ENCODE results near the gene KAT8. TPM values are rescaled to one million over a fixed set of nuclear protein-coding genes. Genes with fewer than 3 reads are reported as not detected.
A peak's percentile ranks its signal among the peaks of the same experiment; 100 is the strongest.

KAT8 gene
- total RNA-seq, 1 experiment from 2014 or later: 44.9 TPM

- Histone ChIP-seq H3K9ac (ENCODE audit: low read length) (peak overlapping the region; percentile 78), H2AFZ (ENCODE audit: low read depth, low read length, poor library complexity, severe bottlenecking) (no peak overlapping the region), H3K4me1 (ENCODE audit: control insufficient read depth in 1 of 2, insufficient read depth in 2 of 2, low read length in 2 of 2) (peaks cover 48 to 69% of the 10 kb centered on the region in 2 experiments), H3K36me3 (ENCODE audit: control insufficient read depth in 1 of 2, insufficient read depth in 2 of 2, low read length in 2 of 2) (peaks cover 8 to 14% of the 10 kb centered on the region in 2 experiments; a peak in 3 of 4 replicates), H3K27ac (ENCODE audit: low read depth, low read length) (peak overlapping the region; percentile 44), H3K79me2 (ENCODE audit: insufficient read depth, low read length) (peaks cover 7% of the 10 kb centered on the region; the same call in 1 of the 2 replicates), H3K4me3 (replicated peaks in 1 of 2; ENCODE audit: low read depth in 1 of 2, low read length in 2 of 2) (peak overlapping the region; percentile 70 to 74), H3K9me3 (ENCODE audit: control insufficient read depth in 1 of 2, insufficient read depth in 1 of 2, low read depth in 1 of 2, low read length in 2 of 2) (no peaks in the 10 kb centered on the region), H3K27me3 (ENCODE audit: insufficient read depth, low read length) (no peaks in the 10 kb centered on the region), H3K4me2 (ENCODE audit: low read length) (peak overlapping the region; percentile 99), H3K9me2 (ENCODE audit: insufficient read depth) (no peaks in the 10 kb centered on the region), H4K20me1 (ENCODE audit: insufficient read depth) (no peaks in the 10 kb centered on the region)
- ATAC-seq: peak; percentile 45
- ChIA-PET CTCF (interaction anchor here (1.0 to 1.2 kb wide), 4 partner anchors 17 to 326 kb away, joined by 3 to 6 read pairs (median 4); partner anchors contain the start of genes HSD3B7 and KAT8), RAD21 (ENCODE audit: low non-redundant PET in 1 of 2, low total read pairs in 2 of 2, uncharacterized antibody in 2 of 2, unreplicated experiment in 2 of 2) (interaction anchor here in 1 of 2 experiments (2.0 kb wide), 1 partner anchor 17 kb away, joined by 4 read pairs; the partner anchor contains the start of gene KAT8), POLR2A (interaction anchor here (0.6 to 9.9 kb wide), 7 partner anchors 8 to 308 kb away, joined by 3 to 84 read pairs (median 7); partner anchors contain the start of genes KAT8 and ZNF843)
- intact Hi-C loops (cut with micrococcal nuclease): loop anchor here (5.0 kb wide), 2 partner anchors 63 to 322 kb away; partner anchors contain the start of genes ARMC5, ZNF646 and ZNF668
- TF ChIP-seq MAX (IDR thresholded peaks at IDR 0.05) (no peak), RAD21 (IDR thresholded peaks at IDR 0.05; ENCODE audit: low read depth) (no peak), EZH2 (IDR thresholded peaks at IDR 0.05) (no peak), ATF3 (IDR thresholded peaks at IDR 0.05) (no peak), EGR1 (IDR thresholded peaks at IDR 0.05; ENCODE audit: low read depth) (no peak), YY1 (IDR thresholded peaks at IDR 0.05; ENCODE audit: extremely low read depth, insufficient replicate concordance, low read depth, low read length) (no peak), ZFX (IDR thresholded peaks at IDR 0.05) (0 out of 2 replicates have a peak, but pooled peaks have one; percentile 13), FOSL1 (IDR thresholded peaks at IDR 0.05; ENCODE audit: low read depth) (no peak)
- TSS peak; percentile 71 for BruUV-seq (replicated peaks)
- DNase-seq (ENCODE audit: low read depth, low spot score): no peak
These were observed 17.4 kb downstream of the KAT8 start for GRCh38 chr16:31134625-31135534.
